Stimulated activated CD4-positive, alpha-beta T cell treated with anti-CD3 and anti-CD28 coated beads, Interleukin-2, amount 100 ng/mL, for 24 hours (primary cell): ENCODE results near the gene HSD11B1.
A peak's percentile ranks its signal among the peaks of the same experiment; 100 is the strongest.
"Not testable (repeated sequence)": the region's sequence is repeated elsewhere in the genome, so short reads cannot be mapped to it uniquely, and the experiment has no call there.

ENCODE experiments used
- DNase-seq, 2 donors: peaks; one replicate each; pipeline ENCODE4 v3.0.0-alpha.2; 2020

Gene HSD11B1

GRCh38 chr1:209692296-209692695, 12.3 kb upstream of the HSD11B1 start:
- DNase-seq: no peak

DNA sequence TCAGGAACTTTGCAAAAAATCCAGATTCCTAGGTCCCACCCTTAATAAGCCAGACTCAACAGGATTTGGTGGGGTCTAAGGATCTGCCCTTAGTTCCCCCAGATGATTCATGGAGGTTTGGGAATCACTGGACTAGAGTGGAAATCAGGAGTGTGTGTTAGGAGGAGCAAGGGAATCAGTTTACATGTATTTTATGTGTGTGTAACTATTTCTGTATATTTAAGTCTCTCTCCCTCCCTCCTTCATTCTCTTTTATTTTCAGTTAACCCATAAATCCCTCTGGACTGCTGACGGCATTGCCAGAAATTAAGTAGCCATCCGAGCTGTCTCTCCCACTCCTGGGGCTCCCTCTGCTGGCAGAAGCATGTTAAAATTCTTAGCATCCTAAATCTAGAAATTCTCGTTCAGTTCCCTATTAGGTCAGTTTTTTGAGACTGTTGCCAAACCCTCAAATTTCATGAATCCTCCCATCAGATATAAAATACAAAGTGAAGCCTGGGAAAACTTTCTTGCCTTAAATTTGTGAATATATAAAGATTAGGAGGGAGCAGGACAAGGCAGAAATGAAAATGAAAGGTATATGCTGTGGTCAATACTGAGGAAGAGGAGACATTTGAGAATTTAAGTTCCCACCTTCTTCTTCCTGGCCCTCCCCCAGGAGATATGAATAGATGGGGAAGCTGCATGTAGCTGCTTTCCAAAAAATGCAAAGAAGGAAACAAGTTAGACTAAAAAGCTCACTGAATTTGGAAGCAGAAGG, 11.7 kb upstream of the HSD11B1 start:
- peak; percentile 80 to 83 for DNase-seq

GRCh38 chr1:209696673-209697072, 8.0 kb upstream of the HSD11B1 start:
- DNase-seq: no peak

DNA sequence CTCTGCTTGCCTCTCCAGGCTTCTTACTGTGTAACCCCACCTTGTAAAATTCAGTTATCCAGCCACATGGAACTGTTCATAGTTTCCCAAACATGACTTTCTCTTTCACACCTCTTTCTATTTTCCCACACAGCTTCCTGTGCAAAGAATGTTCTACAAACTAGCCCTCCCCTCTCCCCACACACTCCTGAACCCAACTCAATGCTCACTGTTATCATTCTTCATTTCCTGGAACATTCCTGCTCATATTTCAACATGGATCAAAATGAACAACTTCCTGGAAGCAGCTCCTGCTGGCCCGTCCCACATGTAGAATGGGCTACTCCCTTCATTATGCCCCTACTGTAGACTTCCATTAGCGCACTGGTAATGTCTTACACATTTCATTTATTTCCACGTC, 7.5 kb upstream of the HSD11B1 start:
- DNase-seq: no peak

- DNase-seq: not testable (repeated sequence)
Measured at GRCh38 chr1:209700686-209701085, 4.0 kb upstream of the HSD11B1 start.

DNA sequence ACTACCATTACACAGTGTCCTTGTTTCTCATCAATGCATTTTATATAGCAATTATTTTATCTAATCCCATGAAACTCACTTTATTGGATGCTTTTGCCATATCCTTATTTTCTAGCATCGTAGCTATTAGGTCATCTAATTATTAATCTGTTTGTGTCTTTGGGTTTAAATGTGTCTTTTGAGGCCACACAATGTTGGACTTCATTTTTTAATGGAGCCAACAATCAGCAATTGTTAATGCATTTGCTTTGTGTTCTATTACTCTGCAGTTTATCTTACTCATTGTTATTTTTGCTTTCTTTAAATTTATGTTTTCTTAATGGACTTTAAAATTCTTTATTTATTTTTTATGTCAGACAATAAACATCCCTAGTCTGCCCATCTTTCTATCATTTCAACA, 1.8 kb upstream of the HSD11B1 start:
- DNase-seq: no peak

- DNase-seq: no peak
Measured at GRCh38 chr1:209703834-209704504, 677 bp upstream of the HSD11B1 start.

GRCh38 chr1:209705033-209705598, 470 bp downstream of the HSD11B1 start:
- DNase-seq: no peak

- DNase-seq: no peak
Measured at GRCh38 chr1:209706622-209707021, 2.0 kb downstream of the HSD11B1 start.

GRCh38 chr1:209707308-209707707, 2.7 kb downstream of the HSD11B1 start:
- no peak for DNase-seq

DNA sequence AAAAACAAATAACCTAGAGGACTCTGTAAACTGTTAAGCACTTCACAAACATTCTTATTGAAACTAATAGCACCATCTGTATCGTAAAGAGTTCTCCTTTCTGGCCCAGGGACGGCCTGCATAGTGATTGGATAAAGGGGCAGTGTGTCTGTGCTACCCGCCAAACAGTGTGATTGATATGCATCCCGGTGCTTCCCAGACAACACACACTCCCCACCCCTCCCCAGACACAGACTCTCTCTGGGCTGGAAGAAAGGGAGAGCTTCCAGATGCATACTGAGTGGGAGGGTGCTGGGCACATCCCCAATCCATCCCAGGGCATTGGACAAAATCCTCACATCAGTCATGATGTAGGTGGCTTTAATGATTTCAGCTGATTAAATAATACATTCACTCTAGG, 3.7 kb downstream of the HSD11B1 start:
- DNase-seq: no peak

- no peak for DNase-seq
Measured at GRCh38 chr1:209710093-209710492, 5.4 kb downstream of the HSD11B1 start.

GRCh38 chr1:209710847-209711246, 6.2 kb downstream of the HSD11B1 start:
- no peak for DNase-seq

DNA sequence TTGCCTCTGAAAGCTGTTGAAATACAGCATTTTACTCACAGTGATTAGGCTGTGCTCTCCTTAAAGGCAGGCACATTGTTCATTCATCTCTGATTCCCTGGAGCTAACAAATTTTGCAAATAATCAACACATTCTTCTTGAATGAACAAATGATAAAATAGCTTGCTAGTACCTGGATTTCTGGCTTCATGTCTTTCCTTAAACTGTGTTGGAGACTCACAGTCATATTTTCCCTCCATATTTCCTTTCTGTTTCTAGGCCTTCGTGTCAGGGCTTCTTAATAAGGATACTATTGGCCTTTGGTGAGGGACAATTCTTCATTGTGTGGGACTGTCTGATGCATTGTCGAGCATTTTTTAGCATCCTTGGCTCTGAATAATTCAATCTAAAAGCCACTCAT, 9.7 kb downstream of the HSD11B1 start:
- no peak for DNase-seq

GRCh38 chr1:209715314-209715713, 10.7 kb downstream of the HSD11B1 start:
- DNase-seq: no peak

- DNase-seq: no peak
Measured at GRCh38 chr1:209717818-209718217, 13.2 kb downstream of the HSD11B1 start.

GRCh38 chr1:209720326-209720725, 15.7 kb downstream of the HSD11B1 start:
- DNase-seq: no peak

- DNase-seq: no peak
Measured at GRCh38 chr1:209720826-209721225, 16.2 kb downstream of the HSD11B1 start.

DNA sequence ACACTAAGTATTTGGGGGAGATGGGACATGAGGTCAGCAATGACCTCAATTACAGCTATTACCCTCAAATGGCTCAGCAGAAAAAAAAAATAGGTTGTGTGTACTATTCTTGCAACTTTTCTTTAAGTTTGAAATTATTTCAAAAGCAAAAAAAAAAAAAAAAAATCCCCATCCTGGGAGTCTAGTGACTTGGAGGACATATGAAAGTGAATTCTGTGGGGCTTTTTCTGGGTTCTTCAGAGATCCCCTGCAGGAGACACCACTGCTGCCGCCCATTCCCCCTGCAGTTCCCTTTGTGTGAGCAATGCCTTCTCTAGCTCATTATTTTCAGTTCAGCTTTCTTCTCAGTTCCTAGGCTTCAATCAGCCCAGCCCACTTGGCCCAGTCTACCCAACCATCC, 16.7 kb downstream of the HSD11B1 start:
- no peak for DNase-seq

GRCh38 chr1:209723265-209723664, 18.6 kb downstream of the HSD11B1 start:
- no peak for DNase-seq

DNA sequence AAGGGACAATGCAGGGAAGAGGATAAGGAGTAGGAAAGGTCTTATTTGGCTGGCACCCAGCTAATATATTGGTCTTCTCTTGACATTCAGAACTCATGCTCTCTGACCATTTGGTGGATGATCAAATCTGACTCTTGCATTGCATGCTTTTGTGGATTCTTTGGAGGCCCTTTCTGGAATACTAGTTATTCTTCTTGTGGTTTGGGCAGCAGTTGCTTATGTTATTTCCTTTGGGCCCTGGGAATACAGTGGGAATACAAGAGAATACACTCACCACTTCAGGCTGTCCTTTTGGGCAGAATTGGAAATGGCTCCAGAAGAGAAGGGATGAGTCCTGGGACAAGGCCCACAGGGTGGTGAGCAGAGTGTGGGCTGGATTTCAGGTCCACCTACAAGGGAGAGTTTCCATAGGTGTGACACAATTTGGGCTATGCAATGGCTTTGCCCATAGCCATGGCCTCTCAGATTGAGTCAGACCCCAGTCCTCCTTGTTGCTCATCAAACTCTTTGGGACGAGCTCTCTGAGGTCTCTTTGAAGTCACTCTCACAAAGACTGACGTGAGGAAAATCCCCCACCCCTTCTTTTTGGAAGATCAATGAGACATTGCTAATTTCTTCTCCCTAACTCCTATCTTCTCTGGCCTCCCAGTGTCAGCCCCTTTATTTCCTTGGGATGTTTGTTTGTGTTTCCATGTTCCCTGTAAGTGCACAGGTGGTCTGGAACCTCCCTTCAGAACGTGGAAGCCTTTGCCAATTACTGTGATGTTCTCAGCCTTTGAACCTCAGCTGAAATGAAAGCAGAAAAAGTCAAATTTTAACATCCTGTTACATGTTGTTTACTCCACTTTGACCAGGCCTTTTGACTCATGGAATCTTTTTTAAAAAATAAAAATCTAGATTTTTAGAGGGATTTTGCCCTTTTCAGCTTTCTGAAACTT, 19.4 kb downstream of the HSD11B1 start:
- peak; percentile 49 to 59 for DNase-seq

GRCh38 chr1:209727286-209727685, 22.6 kb downstream of the HSD11B1 start:
- no peak for DNase-seq

- no peak for DNase-seq
Measured at GRCh38 chr1:209727785-209728184, 23.1 kb downstream of the HSD11B1 start.
